MV-4-11 (cell line): ENCODE results near the gene FCRL4.
"Not testable (repeated sequence)": the region's sequence is repeated elsewhere in the genome, so short reads cannot be mapped to it uniquely, and the experiment has no call there.

Experiments used
- DNase-seq: peaks from one replicate; lab custom pipeline; 2025; lab: John Stamatoyannopoulos, UW

Gene FCRL4

GRCh38 chr1:157551694-157552693, 45.9 kb downstream of the FCRL4 start, which contains the start of gene FCRL5:
TSS of gene FCRL5 (minus strand) at chr1:157552515. CDS start at chr1:157552362, 153 bp downstream.
- peak; percentile 54 for DNase-seq

GRCh38 chr1:157548081-157548480, 49.8 kb downstream of the FCRL4 start:
- DNase-seq, result not testable (repeated sequence)

DNA sequence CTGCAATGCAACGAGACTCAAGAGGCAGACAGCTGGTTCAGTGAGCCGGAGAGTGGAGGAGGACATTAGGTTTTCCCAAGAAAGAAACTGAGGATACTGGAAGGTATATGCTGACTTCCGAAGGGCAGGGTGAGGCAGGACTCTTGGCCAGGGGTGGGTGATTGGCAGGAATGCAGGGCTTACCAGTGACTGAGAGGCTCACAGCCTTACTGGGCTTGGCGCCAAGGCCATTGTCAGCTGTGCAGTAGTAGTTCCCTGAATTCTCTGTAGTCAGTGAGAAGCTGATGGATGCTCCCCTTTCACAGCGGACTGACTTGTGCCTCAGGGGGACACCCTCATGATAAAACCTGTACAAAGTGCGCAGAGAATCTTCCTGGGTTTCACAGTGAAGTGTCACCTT, 55.2 kb downstream of the FCRL4 start:
- no peak for DNase-seq

GRCh38 chr1:157540852-157541251, 57.0 kb downstream of the FCRL4 start:
- no peak for DNase-seq

GRCh38 chr1:157540160-157540748, 57.6 kb downstream of the FCRL4 start:
- no peak for DNase-seq

GRCh38 chr1:157539568-157539967, 58.3 kb downstream of the FCRL4 start:
- DNase-seq, result no peak

GRCh38 chr1:157532569-157532968, 65.3 kb downstream of the FCRL4 start:
- no peak for DNase-seq

- no peak for DNase-seq
Measured at GRCh38 chr1:157523774-157524493, 74.0 kb downstream of the FCRL4 start.
